Vagina (tissue), 2 donors: ENCODE results near the gene AMH.

ENCODE experiments used
- CTCF ChIP-seq, 3 experiments: fragments of 450-650 bp in 2 of 3; fragments of 200-600 bp in 1 of 3; sonication (generic) in 1 of 3; IDR thresholded peaks; one replicate each; pipeline ENCODE4 v1.5.1; 2017 to 2019; ENCODE audit warnings: antibody characterized with exemption in 3 of 3, mild to moderate bottlenecking in 2 of 3, moderate library complexity in 2 of 3
- POLR2A ChIP-seq, 2 donors: fragments of 450-650 bp; IDR thresholded peaks; one replicate each; pipeline ENCODE4 v1.6.1; 2017; ENCODE audit warnings: antibody characterized with exemption in 2 of 2, mild to moderate bottlenecking in 2 of 2, moderate library complexity in 2 of 2
- POLR2AphosphoS5 ChIP-seq, 2 donors: sonication (generic); formaldehyde crosslinking; IDR thresholded peaks; one replicate each; pipeline ENCODE4 v1.9.0; 2017; ENCODE audit warnings: antibody characterized with exemption in 2 of 2, mild to moderate bottlenecking in 2 of 2, low read depth in 1 of 2; ENCODE audit not compliant: insufficient read depth in 1 of 2

DNA sequence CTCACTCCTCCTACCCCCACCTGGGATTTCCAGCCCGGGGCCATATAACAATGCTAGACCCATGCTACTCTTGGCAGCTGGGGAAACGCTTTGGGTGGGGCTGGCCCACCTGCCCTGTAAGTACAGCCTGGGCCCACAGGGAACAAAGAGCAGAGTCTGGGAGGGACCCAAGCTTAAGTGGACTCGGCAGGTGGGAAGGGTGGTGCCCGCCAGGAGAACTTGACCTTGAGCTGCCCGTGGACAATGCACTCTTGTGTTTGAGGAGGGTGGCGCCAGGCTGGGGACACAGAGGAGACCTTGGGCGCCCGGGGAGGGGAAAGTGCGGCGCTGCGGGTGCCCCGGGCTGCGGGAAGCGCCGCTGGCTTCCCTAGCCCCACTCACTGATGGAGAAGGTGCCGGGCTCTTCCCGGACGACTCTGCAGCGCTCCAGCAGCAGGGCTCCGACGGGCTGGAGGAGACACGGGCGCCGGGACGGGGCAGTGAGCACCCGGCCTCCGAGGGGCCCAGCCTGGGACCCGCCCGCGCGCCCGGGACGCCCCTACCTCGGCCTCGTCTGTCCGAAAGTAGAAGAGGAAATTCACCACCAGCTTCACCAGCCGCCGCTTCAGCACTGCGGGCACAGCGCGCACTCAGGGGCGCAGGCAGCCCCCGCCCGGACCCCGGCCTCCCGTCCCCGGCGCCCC lies 13.6 kb upstream of the AMH start:
- no peak for TF ChIP-seq CTCF (IDR thresholded peaks at IDR 0.05)
- no peak for TF ChIP-seq POLR2AphosphoS5 (IDR thresholded peaks at IDR 0.05; ENCODE audit: insufficient read depth in 1 of 2, low read depth in 1 of 2)
- no peak for TF ChIP-seq POLR2A (IDR thresholded peaks at IDR 0.05)
